ENCODE measurements around the gene PTX3. TPM values are rescaled to one million over a fixed set of nuclear protein-coding genes. Genes with fewer than 3 reads are reported as not detected.

The PTX3 gene
- total and polyA plus RNA-seq, 2 experiments from 2014 or later = 251 to 267 TPM

- WGBS, 2 experiments (ENCODE audit: low coverage in 1 of 2, low lambda C conversion rate in 2 of 2, missing lambda C conversion rate in 2 of 2) = 86 to 94% methylated on average over 3 of the region's 3 CpGs
- in situ Hi-C loops (cut with MboI) = no loop called here
Measured at GRCh38 chr3:157416347-157417087, 20.1 kb upstream of the PTX3 start.

DNA sequence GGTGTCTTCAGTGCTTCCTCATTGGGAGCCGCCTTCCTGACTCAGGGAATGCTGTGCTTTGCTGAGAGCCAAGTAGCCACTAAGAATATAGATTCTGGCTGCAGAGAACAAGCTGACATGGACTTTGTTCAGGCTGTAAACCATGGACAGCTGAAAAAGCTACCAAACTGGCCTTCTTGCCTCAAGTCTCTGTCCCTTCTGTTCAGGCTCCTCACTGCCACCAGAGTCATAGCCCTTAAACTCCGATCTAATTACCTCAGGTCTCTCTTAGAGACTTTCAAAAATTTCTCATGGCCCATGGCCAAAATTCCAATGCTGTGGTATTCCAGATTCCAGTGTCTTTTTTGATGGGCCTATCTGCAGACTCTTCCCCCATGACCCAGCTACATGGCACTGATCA, 19.4 kb upstream of the PTX3 start:
- H2AFZ ChIP-seq = no peak overlapping the region
- H3K4me3 ChIP-seq = no peak overlapping the region
- in situ Hi-C loops (cut with MboI) = no loop called here
- peaks cover 3% of the 10 kb centered on the region; the same call in 1 of the 2 replicates for H3K36me3 ChIP-seq (ENCODE audit: low read depth)
- DNase-seq = no peak
- H3K79me2 ChIP-seq (ENCODE audit: insufficient read depth) = no peaks in the 10 kb centered on the region
- H3K9me2 ChIP-seq (ENCODE audit: insufficient read depth) = 0 out of 2 replicates have a peak, but pooled peaks cover under 1% of the 10 kb centered on the region
- no peaks in the 10 kb centered on the region for H4K20me1 ChIP-seq (ENCODE audit: insufficient read depth)
- no peak for TF ChIP-seq EZH2 (IDR thresholded peaks at IDR 0.05; ENCODE audit: insufficient read depth, poor library complexity, severe bottlenecking)
- TF ChIP-seq EZH2phosphoT487 (IDR thresholded peaks at IDR 0.05; ENCODE audit: insufficient read depth, low read depth) = no peak
- 96 to 97% methylated on average over 2 of the region's 2 CpGs for WGBS, 2 experiments (ENCODE audit: low coverage in 1 of 2, low lambda C conversion rate in 2 of 2, missing lambda C conversion rate in 2 of 2)
- no peak overlapping the region for H3K9ac ChIP-seq
- H3K4me1 ChIP-seq (ENCODE audit: insufficient read depth) = peaks cover 15% of the 10 kb centered on the region
- no peak overlapping the region for H3K27ac ChIP-seq
- H3K9me3 ChIP-seq (ENCODE audit: low read depth) = no peaks in the 10 kb centered on the region
- H3K27me3 ChIP-seq (replicated peaks; ENCODE audit: insufficient read depth) = no peaks in the 10 kb centered on the region
- no peak overlapping the region for H3K4me2 ChIP-seq (ENCODE audit: unreplicated experiment)
- H3F3A ChIP-seq (ENCODE audit: insufficient read depth) = 0 out of 2 replicates have a peak, but pooled peaks cover 4% of the 10 kb centered on the region

More at GRCh38 chr3:157416347-157417087, 20.1 kb upstream of the PTX3 start:
- no peaks in the 10 kb centered on the region for H3K27me3 ChIP-seq (replicated peaks; ENCODE audit: insufficient read depth)
- H4K20me1 ChIP-seq (ENCODE audit: insufficient read depth) = no peaks in the 10 kb centered on the region
- no peaks in the 10 kb centered on the region for H3K9me2 ChIP-seq (ENCODE audit: insufficient read depth)
- no peak overlapping the region for H3K4me2 ChIP-seq (ENCODE audit: unreplicated experiment)
- DNase-seq = no peak
- H3K4me1 ChIP-seq (ENCODE audit: insufficient read depth) = peaks cover 15% of the 10 kb centered on the region
- no peaks in the 10 kb centered on the region for H3K79me2 ChIP-seq (ENCODE audit: insufficient read depth)
- H3K4me3 ChIP-seq = no peak overlapping the region
- peaks cover 3% of the 10 kb centered on the region; the same call in 1 of the 2 replicates for H3K36me3 ChIP-seq (ENCODE audit: low read depth)
- no peaks in the 10 kb centered on the region for H3K9me3 ChIP-seq (ENCODE audit: low read depth)
- H2AFZ ChIP-seq = no peak overlapping the region
- H3F3A ChIP-seq (ENCODE audit: insufficient read depth) = 0 out of 2 replicates have a peak, but pooled peaks cover 4% of the 10 kb centered on the region
- TF ChIP-seq EZH2phosphoT487 (IDR thresholded peaks at IDR 0.05; ENCODE audit: insufficient read depth, low read depth) = no peak
- no peak for TF ChIP-seq EZH2 (IDR thresholded peaks at IDR 0.05; ENCODE audit: insufficient read depth, poor library complexity, severe bottlenecking)
- H3K27ac ChIP-seq = no peak overlapping the region
- H3K9ac ChIP-seq = no peak overlapping the region

GRCh38 chr3:157418104-157418503, 18.5 kb upstream of the PTX3 start:
- no peak overlapping the region for H2AFZ ChIP-seq
- H4K20me1 ChIP-seq (ENCODE audit: insufficient read depth) = no peaks in the 10 kb centered on the region
- in situ Hi-C loops (cut with MboI) = no loop called here
- no peaks in the 10 kb centered on the region for H3K9me3 ChIP-seq (ENCODE audit: low read depth)
- H3K9me2 ChIP-seq (ENCODE audit: insufficient read depth) = 0 out of 2 replicates have a peak, but pooled peaks cover 5% of the 10 kb centered on the region
- no peaks in the 10 kb centered on the region for H3K27me3 ChIP-seq (replicated peaks; ENCODE audit: insufficient read depth)
- peaks cover 20% of the 10 kb centered on the region for H3K4me1 ChIP-seq (ENCODE audit: insufficient read depth)
- TF ChIP-seq EZH2phosphoT487 (IDR thresholded peaks at IDR 0.05; ENCODE audit: insufficient read depth, low read depth) = no peak
- no peak for TF ChIP-seq EZH2 (IDR thresholded peaks at IDR 0.05; ENCODE audit: insufficient read depth, poor library complexity, severe bottlenecking)
- no peak overlapping the region for H3K9ac ChIP-seq
- H3K36me3 ChIP-seq (ENCODE audit: low read depth) = peaks cover 3% of the 10 kb centered on the region; the same call in 1 of the 2 replicates
- no peaks in the 10 kb centered on the region for H3K79me2 ChIP-seq (ENCODE audit: insufficient read depth)
- 65 to 67% methylated on average over 2 of the region's 2 CpGs for whole genome bisulfite sequencing, 2 experiments (ENCODE audit: low coverage in 1 of 2, low lambda C conversion rate in 2 of 2, missing lambda C conversion rate in 2 of 2)
- no peak for DNase-seq
- no peak overlapping the region for H3K27ac ChIP-seq
- H3K4me2 ChIP-seq (ENCODE audit: unreplicated experiment) = no peak overlapping the region
- no peak overlapping the region for H3K4me3 ChIP-seq
- H3F3A ChIP-seq (ENCODE audit: insufficient read depth) = peaks cover 10% of the 10 kb centered on the region; the same call in 1 of the 2 replicates

- Histone ChIP-seq H3K36me3 (ENCODE audit: low read depth) (no peaks in the 10 kb centered on the region), H3K9me2 (ENCODE audit: insufficient read depth) (0 out of 2 replicates have a peak, but pooled peaks cover 5% of the 10 kb centered on the region), H4K20me1 (ENCODE audit: insufficient read depth) (no peaks in the 10 kb centered on the region), H3F3A (ENCODE audit: insufficient read depth) (peaks cover 22% of the 10 kb centered on the region; the same call in 1 of the 2 replicates), H3K4me2 (ENCODE audit: unreplicated experiment) (no peak overlapping the region), H3K27ac (no peak overlapping the region), H2AFZ (no peak overlapping the region), H3K4me3 (no peak overlapping the region), H3K9ac (no peak overlapping the region), H3K4me1 (ENCODE audit: insufficient read depth) (peaks cover 31% of the 10 kb centered on the region), H3K27me3 (replicated peaks; ENCODE audit: insufficient read depth) (no peaks in the 10 kb centered on the region), H3K9me3 (ENCODE audit: low read depth) (no peaks in the 10 kb centered on the region), H3K79me2 (ENCODE audit: insufficient read depth) (no peaks in the 10 kb centered on the region)
- in situ Hi-C loops (cut with MboI) = no loop called here
- DNase-seq = no peak
- TF ChIP-seq EZH2phosphoT487 (IDR thresholded peaks at IDR 0.05; ENCODE audit: insufficient read depth, low read depth) (no peak), EZH2 (IDR thresholded peaks at IDR 0.05; ENCODE audit: insufficient read depth, poor library complexity, severe bottlenecking) (no peak)
- WGBS, 2 experiments (ENCODE audit: low coverage in 1 of 2, low lambda C conversion rate in 2 of 2, missing lambda C conversion rate in 2 of 2) = 68 to 74% methylated on average over 3 of the region's 3 CpGs
Measured at GRCh38 chr3:157420606-157421130, 16.0 kb upstream of the PTX3 start.
